GM23248 (cell line): ENCODE results near the gene SEMA3G. TPM values are rescaled to one million over a fixed set of nuclear protein-coding genes. Genes with fewer than 3 reads are reported as not detected.

Experiments used
- DNase-seq: peaks from one replicate; pipeline ENCODE4 v3.0.0-alpha.2; 2015
- H2AFZ ChIP-seq: fragments of 200-600 bp; sonication (generic); 2 replicates; pipeline ENCODE4 v1.6.1; 2016; ENCODE audit warnings: antibody characterized with exemption
- H3F3A ChIP-seq: fragments of 200-600 bp; sonication (generic); 2 replicates; pipeline ENCODE4 v1.6.1; 2016; ENCODE audit warnings: mild to moderate bottlenecking, antibody characterized with exemption, mixed run types; ENCODE audit not compliant: insufficient read depth
- H3K27ac ChIP-seq: fragments of 200-600 bp; sonication (generic); 2 replicates; pipeline ENCODE4 v1.5.1; 2016; ENCODE audit warnings: mild to moderate bottlenecking
- H3K27me3 ChIP-seq: fragments of 200-600 bp; sonication (generic); replicated peaks from 2 replicates; pipeline ENCODE4 v1.6.1; 2016; ENCODE audit warnings: mild to moderate bottlenecking; ENCODE audit not compliant: insufficient read depth
- H3K36me3 ChIP-seq: fragments of 200-600 bp; sonication (generic); 2 replicates; pipeline ENCODE4 v1.6.1; 2016; ENCODE audit warnings: low read depth, mild to moderate bottlenecking
- H3K4me1 ChIP-seq: fragments of 200-600 bp; sonication (generic); 2 replicates; pipeline ENCODE4 v1.6.1; 2016; ENCODE audit warnings: mild to moderate bottlenecking; ENCODE audit not compliant: insufficient read depth
- H3K4me2 ChIP-seq: fragments of 200-600 bp; sonication (generic); one replicate; pipeline ENCODE4 v1.6.1; 2016; ENCODE audit warnings: mild to moderate bottlenecking; ENCODE audit not compliant: unreplicated experiment
- H3K4me3 ChIP-seq: fragments of 200-600 bp; sonication (generic); 2 replicates; pipeline ENCODE4 v1.5.1; 2016; ENCODE audit warnings: mild to moderate bottlenecking
- H3K79me2 ChIP-seq: fragments of 200-600 bp; sonication (generic); 2 replicates; pipeline ENCODE4 v1.6.1; 2016; ENCODE audit warnings: mild to moderate bottlenecking; ENCODE audit not compliant: insufficient read depth
- H3K9ac ChIP-seq: fragments of 200-600 bp; sonication (generic); 2 replicates; pipeline ENCODE4 v1.6.1; 2016; ENCODE audit warnings: mild to moderate bottlenecking
- H3K9me2 ChIP-seq: fragments of 200-600 bp; sonication (generic); 2 replicates; pipeline ENCODE4 v1.6.1; 2016; ENCODE audit warnings: mixed run types, mild to moderate bottlenecking, moderate library complexity; ENCODE audit not compliant: insufficient read depth
- H3K9me3 ChIP-seq: fragments of 200-600 bp; sonication (generic); one replicate; pipeline ENCODE4 v1.6.1; 2017; ENCODE audit warnings: low read depth
- H4K20me1 ChIP-seq: fragments of 200-600 bp; sonication (generic); 2 replicates; pipeline ENCODE4 v1.6.0; 2016; ENCODE audit not compliant: insufficient read depth
- EZH2 ChIP-seq: fragments of 200-600 bp; sonication (generic); IDR thresholded peaks from 2 replicates; pipeline ENCODE4 v1.6.1; 2018; ENCODE audit warnings: antibody characterized with exemption, mild to moderate bottlenecking; ENCODE audit not compliant: insufficient read depth, poor library complexity, severe bottlenecking
- EZH2phosphoT487 ChIP-seq: fragments of 200-600 bp; sonication (generic); IDR thresholded peaks from 2 replicates; pipeline ENCODE4 v1.6.1; 2018; ENCODE audit warnings: antibody characterized with exemption, moderate library complexity, mild to moderate bottlenecking, low read depth; ENCODE audit not compliant: insufficient read depth
- WGBS, 2 experiments: methylation state at CpG; one replicate each; pipeline ENCODE4 v1.1.6; 2015 to 2017; ENCODE audit warnings: low lambda C conversion rate in 2 of 2, low coverage in 1 of 2; ENCODE audit errors: missing lambda C conversion rate in 2 of 2; 5-methylcytosine and 5-hydroxymethylcytosine counted together
- in situ Hi-C: fragments of 300-500 bp; cut with MboI; formaldehyde crosslinking; loops from 2 replicates; pipeline ENCODE4 v1.15.0; 2020
- polyA plus RNA-seq: library from polyadenylated mRNA; unstranded; fragments of >200 nt; fragmentation: Nextera tagmentation; extraction: Ambion mirVana; gene quantifications from 2 replicates; pipeline ENCODE4 v1.2.1, GENCODE V29; 2016
- total RNA-seq: library from RNA; depleted of rRNA; stranded (reverse); fragments of >200 nt; shearing (Covaris generic); gene quantifications from 2 replicates; pipeline ENCODE4 v1.2.3, GENCODE V29; 2014

SEMA3G gene
- total and polyA plus RNA-seq, 2 experiments from 2014 or later, result 0.21 TPM; not detected in 1

GRCh38 chr3:52480768-52481715 is 36.1 kb upstream of the SEMA3G start:
- WGBS, 2 experiments, result 94 to 95% methylated on average over 27 of the region's 27 CpGs
- peaks cover 13% of the 10 kb centered on the region; the same call in 1 of the 2 replicates for H3K4me1 ChIP-seq

DNA sequence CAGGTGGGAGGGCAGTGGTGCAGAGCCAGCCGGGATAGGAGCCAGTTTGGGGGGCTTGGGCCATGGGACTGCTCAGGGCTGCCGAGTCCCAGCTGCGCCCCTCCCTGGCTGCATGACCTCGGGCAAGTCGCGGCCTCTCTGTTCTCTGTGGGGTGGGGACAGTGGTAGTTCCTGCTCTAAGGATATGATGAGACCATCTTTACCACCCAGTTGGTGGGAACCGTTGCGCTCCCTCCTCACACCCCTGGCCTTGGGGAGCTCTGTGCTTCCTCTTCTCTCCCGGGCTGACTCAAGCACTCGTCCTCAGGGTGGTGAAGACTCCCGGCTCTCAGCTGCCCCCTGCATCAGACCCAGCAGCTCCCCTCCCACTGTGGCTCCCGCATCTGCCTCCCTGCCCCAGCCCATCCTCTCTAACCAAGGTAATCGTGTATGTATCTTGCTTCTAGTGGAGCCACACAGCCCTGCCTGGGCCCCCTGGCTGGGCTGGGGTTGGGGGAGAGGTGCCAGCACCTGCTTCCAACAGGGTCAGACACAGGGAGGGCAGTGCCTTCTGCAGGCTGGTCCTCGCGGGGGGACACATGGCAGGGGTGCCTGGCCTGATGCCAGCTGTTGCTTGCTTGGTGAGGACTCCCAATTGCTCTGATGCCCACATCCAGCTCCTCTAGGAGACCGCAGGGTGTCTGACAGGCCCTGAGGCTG is 35.1 kb upstream of the SEMA3G start:
- Histone ChIP-seq H3K27ac (no peak overlapping the region), H2AFZ (no peak overlapping the region), H3K4me3 (no peak overlapping the region), H3K9ac (no peak overlapping the region), H3K9me3 (no peaks in the 10 kb centered on the region), H3K4me2 (no peak overlapping the region), H3K9me2 (no peaks in the 10 kb centered on the region), H3K79me2 (no peaks in the 10 kb centered on the region), H3K36me3 (peaks cover 40% of the 10 kb centered on the region; the same call in 1 of the 2 replicates), H3F3A (peaks cover 20% of the 10 kb centered on the region), H4K20me1 (no peaks in the 10 kb centered on the region), H3K4me1 (peaks cover 13% of the 10 kb centered on the region; the same call in 1 of the 2 replicates), H3K27me3 (no peaks in the 10 kb centered on the region)
- in situ Hi-C loops, result no loop called here
- no peak for DNase-seq
- WGBS, 2 experiments, result 84 to 91% methylated on average over 15 to 16 of the region's 16 CpGs
- TF ChIP-seq EZH2phosphoT487, result no peak
- TF ChIP-seq EZH2, result no peak

More at GRCh38 chr3:52480768-52481715, 36.1 kb upstream of the SEMA3G start:
- Histone ChIP-seq H3K36me3 (peaks cover 33% of the 10 kb centered on the region; the same call in 1 of the 2 replicates), H3K9me3 (no peaks in the 10 kb centered on the region), H3K4me2 (no peak overlapping the region), H3K79me2 (no peaks in the 10 kb centered on the region), H4K20me1 (no peaks in the 10 kb centered on the region), H3K27me3 (no peaks in the 10 kb centered on the region), H2AFZ (no peak overlapping the region), H3K9me2 (no peaks in the 10 kb centered on the region), H3K4me3 (no peak overlapping the region), H3K27ac (no peak overlapping the region), H3K9ac (no peak overlapping the region), H3F3A (peaks cover 20% of the 10 kb centered on the region)
- TF ChIP-seq EZH2 (no peak), EZH2phosphoT487 (no peak)
- in situ Hi-C loops, result no loop called here
- DNase-seq, result no peak

- Histone ChIP-seq H3K4me1 (peaks cover 13% of the 10 kb centered on the region; the same call in 1 of the 2 replicates), H3K4me3 (no peak overlapping the region), H3K4me2 (no peak overlapping the region)
Observed at GRCh38 chr3:52479037-52479876, 34.4 kb upstream of the SEMA3G start.

GRCh38 chr3:52477796-52478095 is 32.8 kb upstream of the SEMA3G start:
- peaks cover 57% of the 10 kb centered on the region; the same call in 1 of the 2 replicates for H3K36me3 ChIP-seq
- TF ChIP-seq EZH2phosphoT487 (no peak), EZH2 (no peak)

More at GRCh38 chr3:52479037-52479876, 34.4 kb upstream of the SEMA3G start:
- no peak overlapping the region for H2AFZ ChIP-seq
- in situ Hi-C loops, result no loop called here
- H3K9me3 ChIP-seq, result no peaks in the 10 kb centered on the region
- peaks cover 45% of the 10 kb centered on the region; the same call in 1 of the 2 replicates for H3K36me3 ChIP-seq
- no peaks in the 10 kb centered on the region for H4K20me1 ChIP-seq
- H3K27ac ChIP-seq, result no peak overlapping the region
- H3K9me2 ChIP-seq, result no peaks in the 10 kb centered on the region
- H3F3A ChIP-seq, result peaks cover 20% of the 10 kb centered on the region
- no peak overlapping the region for H3K9ac ChIP-seq
- TF ChIP-seq EZH2phosphoT487, result no peak
- TF ChIP-seq EZH2, result no peak
- 88 to 94% methylated on average over 6 to 7 of the region's 7 CpGs for WGBS, 2 experiments
- H3K79me2 ChIP-seq, result no peaks in the 10 kb centered on the region
- no peak for DNase-seq
- H3K27me3 ChIP-seq, result no peaks in the 10 kb centered on the region

More at GRCh38 chr3:52477796-52478095, 32.8 kb upstream of the SEMA3G start:
- no peak overlapping the region for H3K9ac ChIP-seq
- H3K4me3 ChIP-seq, result no peak overlapping the region
- no peaks in the 10 kb centered on the region for H3K79me2 ChIP-seq
- H3K9me2 ChIP-seq, result no peaks in the 10 kb centered on the region
- DNase-seq, result no peak
- H3K27ac ChIP-seq, result no peak overlapping the region
- WGBS, 2 experiments, result 89 to 96% methylated on average over 6 of the region's 6 CpGs
- no peaks in the 10 kb centered on the region for H3K27me3 ChIP-seq
- no peak overlapping the region for H2AFZ ChIP-seq
- no peaks in the 10 kb centered on the region for H3K4me1 ChIP-seq
- peaks cover 6% of the 10 kb centered on the region for H3F3A ChIP-seq
- no peaks in the 10 kb centered on the region for H3K9me3 ChIP-seq
- H3K4me2 ChIP-seq, result no peak overlapping the region
- in situ Hi-C loops, result no loop called here
- no peaks in the 10 kb centered on the region for H4K20me1 ChIP-seq
